ENCODE results near the gene CMSS1.

- TF ChIP-seq CTCF (IDR thresholded peaks at IDR 0.05) (no peak), EZH2phosphoT487 (IDR thresholded peaks at IDR 0.05) (no peak), EZH2 (IDR thresholded peaks at IDR 0.05) (no peak)
These were observed 264.5 kb downstream of the CMSS1 start for GRCh38 chr3:100081986-100082692.

Measured in neural progenitor cell (in vitro differentiated cells).